Hepatocyte (in vitro differentiated cells): ENCODE measurements around the gene SNPH.

Experiments used
- CTCF ChIP-seq: fragments of 200-600 bp; sonication (generic); IDR thresholded peaks from 2 replicates; pipeline ENCODE4 v1.5.1; 2016; ENCODE audit warnings: antibody characterized with exemption, mild to moderate bottlenecking; ENCODE audit not compliant: poor library complexity
- EZH2 ChIP-seq: fragments of 200-600 bp; sonication (generic); IDR thresholded peaks from 2 replicates; pipeline ENCODE4 v1.6.1; 2016; ENCODE audit warnings: antibody characterized with exemption, mild to moderate bottlenecking, borderline replicate concordance

GRCh38 chr20:1273366-1273765 lies 7.3 kb downstream of the SNPH start:
- TF ChIP-seq CTCF (no peak), EZH2 (no peak)
